ENCODE data around the gene SLC8B1. TPM values are rescaled to one million over a fixed set of nuclear protein-coding genes. Genes with fewer than 3 reads are reported as not detected.

The SLC8B1 gene
- total RNA-seq, 1 donor from 2014 or later = 9.0 TPM

DNA sequence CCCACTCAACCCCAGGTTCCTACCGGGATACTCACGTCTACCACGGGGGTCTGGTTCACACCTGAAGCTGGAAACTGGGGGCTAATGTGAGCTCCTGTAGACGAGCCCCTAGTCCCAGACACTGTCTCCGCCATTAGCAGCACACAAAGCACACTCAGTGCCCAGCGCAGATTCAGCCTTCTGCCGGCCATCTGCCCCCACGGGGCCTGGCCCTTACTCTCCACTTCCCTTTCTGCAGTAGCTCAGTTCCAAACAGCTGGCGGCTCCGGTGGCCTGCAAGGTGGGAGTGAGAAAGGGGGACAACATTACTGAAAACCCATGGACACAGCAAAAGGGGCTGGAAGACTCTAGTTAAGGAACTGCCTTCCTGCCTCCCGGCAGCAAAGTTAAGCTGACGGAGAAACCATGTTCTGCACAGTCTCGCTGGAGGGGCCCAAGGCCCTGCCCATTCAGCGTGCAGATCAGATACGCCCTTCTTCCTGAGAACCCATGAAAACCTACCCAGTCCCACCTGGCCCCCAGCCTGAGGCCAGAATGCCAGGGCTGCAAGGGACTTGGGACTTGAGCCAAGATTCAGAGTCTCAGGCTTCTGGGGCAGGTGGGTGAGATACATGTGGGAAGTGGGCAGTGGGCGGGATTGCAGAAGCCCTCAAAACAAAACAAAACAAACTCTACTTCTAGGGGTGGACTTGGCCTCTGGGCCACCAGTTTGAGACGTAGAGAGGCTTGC is 2.1 kb downstream of the SLC8B1 start:
- Histone ChIP-seq H3K36me3 (ENCODE audit: control insufficient read depth, insufficient read depth, low read length) (peaks cover 3% of the 10 kb centered on the region), H3K27me3 (ENCODE audit: control insufficient read depth, insufficient read depth, low read length) (no peaks in the 10 kb centered on the region), H3K4me3 (ENCODE audit: low read depth, low read length) (no peak overlapping the region)
- no peak for FAIRE-seq
- DNase-seq (ENCODE audit: low read depth) = no peak
- TF ChIP-seq, protein P1, sequence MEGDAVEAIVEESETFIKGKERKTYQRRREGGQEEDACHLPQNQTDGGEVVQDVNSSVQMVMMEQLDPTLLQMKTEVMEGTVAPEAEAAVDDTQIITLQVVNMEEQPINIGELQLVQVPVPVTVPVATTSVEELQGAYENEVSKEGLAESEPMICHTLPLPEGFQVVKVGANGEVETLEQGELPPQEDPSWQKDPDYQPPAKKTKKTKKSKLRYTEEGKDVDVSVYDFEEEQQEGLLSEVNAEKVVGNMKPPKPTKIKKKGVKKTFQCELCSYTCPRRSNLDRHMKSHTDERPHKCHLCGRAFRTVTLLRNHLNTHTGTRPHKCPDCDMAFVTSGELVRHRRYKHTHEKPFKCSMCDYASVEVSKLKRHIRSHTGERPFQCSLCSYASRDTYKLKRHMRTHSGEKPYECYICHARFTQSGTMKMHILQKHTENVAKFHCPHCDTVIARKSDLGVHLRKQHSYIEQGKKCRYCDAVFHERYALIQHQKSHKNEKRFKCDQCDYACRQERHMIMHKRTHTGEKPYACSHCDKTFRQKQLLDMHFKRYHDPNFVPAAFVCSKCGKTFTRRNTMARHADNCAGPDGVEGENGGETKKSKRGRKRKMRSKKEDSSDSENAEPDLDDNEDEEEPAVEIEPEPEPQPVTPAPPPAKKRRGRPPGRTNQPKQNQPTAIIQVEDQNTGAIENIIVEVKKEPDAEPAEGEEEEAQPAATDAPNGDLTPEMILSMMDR (IDR thresholded peaks at IDR 0.05; ENCODE audit: insufficient read depth, low read length, severe bottlenecking) = no peak

DNA sequence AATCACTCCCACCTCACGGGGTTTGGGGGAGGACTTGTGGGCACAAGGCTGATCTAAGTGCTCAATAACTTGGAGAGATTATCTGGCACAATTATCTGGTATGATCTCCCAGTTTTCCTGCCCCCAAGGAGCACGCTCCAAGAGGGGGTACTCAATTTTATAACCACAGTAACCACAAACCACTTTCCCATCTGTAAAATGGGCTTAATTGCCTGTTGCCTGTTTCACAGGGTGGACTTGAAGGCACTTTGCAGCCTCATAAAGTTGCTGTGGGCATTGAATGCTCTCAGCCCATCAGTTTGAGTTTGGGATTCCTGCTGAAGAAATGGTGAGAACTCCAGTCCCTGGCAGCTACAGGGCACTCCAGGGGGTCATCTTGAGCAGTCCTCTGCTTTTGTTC is 4.4 kb downstream of the SLC8B1 start:
- H3K36me3 ChIP-seq (ENCODE audit: control insufficient read depth, insufficient read depth, low read length) = peaks cover 3% of the 10 kb centered on the region
- FAIRE-seq (no peak), DNase-seq (ENCODE audit: low read depth) (no peak)
- no peaks in the 10 kb centered on the region for H3K27me3 ChIP-seq (ENCODE audit: control insufficient read depth, insufficient read depth, low read length)
- no peak overlapping the region for H3K4me3 ChIP-seq (ENCODE audit: low read depth, low read length)
- TF ChIP-seq, protein P1 (IDR thresholded peaks at IDR 0.05; ENCODE audit: insufficient read depth, low read length, severe bottlenecking) = no peak

DNA sequence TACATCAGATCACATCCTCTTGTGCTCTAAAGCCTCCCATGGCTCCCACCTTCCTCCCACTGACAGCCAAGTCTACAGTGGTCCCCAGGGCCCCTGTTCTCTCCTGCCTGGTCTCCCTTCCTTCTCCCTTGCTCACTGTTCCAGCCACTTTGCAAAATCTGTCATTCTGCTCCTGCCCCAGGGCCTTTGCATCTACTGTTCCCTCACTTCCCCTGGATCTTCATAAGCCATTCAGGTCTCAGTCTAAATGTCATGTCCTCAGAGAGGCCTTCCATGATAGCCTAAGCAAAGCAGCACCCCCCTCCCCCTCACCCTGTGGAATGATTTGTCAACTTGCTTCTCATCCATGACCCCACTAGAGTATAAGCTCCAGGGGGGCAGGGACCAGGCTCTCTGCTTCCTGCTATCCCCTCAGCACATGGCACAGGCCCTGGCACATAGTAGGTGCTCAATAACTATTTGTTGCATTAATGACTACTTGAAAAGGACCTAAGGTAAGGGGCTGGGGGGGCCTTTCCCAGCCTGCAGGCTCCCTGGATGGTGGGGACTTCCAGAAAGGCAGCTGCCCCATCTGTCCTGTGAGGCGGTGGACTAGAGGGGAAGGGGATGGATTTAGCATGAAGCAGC is 5.0 kb downstream of the SLC8B1 start:
- peaks cover 3% of the 10 kb centered on the region for H3K36me3 ChIP-seq (ENCODE audit: control insufficient read depth, insufficient read depth, low read length)
- H3K4me3 ChIP-seq (ENCODE audit: low read depth, low read length) = no peak overlapping the region
- no peak for FAIRE-seq
- no peak for DNase-seq (ENCODE audit: low read depth)
- TF ChIP-seq, protein P1 (IDR thresholded peaks at IDR 0.05; ENCODE audit: insufficient read depth, low read length, severe bottlenecking) = no peak
- H3K27me3 ChIP-seq (ENCODE audit: control insufficient read depth, insufficient read depth, low read length) = no peaks in the 10 kb centered on the region

DNA sequence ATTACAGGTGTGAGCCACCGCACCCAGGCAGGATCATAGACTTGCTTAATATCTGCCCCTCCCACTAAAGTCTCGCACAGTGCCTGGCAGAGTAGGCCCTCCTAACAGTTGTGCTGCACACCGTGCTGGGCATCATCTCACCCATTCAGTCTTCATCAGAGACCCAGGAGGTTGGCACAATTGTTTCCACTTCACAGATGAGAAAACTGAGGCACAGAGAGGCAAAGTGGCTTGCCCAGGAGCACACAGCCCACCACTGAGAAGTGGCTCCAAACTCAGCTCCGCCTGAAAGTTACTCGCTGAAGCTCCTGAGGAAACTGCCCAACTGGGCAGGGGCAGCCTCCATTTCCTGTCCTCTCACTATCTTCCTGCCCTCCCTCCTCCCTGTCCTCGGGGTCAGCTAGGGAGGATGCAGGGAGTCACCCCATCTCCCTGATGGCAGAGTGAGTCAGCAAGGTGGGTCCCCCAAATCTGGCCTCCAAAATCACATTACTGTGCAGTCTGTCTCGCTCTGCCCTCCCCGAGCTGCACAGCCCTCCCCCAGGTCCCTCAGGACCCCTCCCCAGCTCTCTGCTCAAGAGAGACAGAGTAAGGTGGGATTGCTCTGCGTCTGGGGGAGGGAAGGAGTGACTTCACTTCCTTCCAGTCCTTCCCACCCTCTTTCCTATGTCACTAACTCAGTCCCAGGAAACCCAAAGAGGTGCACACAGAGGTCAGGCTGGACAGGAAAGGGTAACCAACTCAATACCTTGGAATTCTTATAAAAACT is 5.7 kb downstream of the SLC8B1 start:
- H3K4me3 ChIP-seq (ENCODE audit: low read depth, low read length) = no peak overlapping the region
- no peak for DNase-seq (ENCODE audit: low read depth)
- FAIRE-seq = no peak
- no peaks in the 10 kb centered on the region for H3K27me3 ChIP-seq (ENCODE audit: control insufficient read depth, insufficient read depth, low read length)
- TF ChIP-seq, protein P1 (IDR thresholded peaks at IDR 0.05; ENCODE audit: insufficient read depth, low read length, severe bottlenecking) = no peak
- peaks cover 3% of the 10 kb centered on the region for H3K36me3 ChIP-seq (ENCODE audit: control insufficient read depth, insufficient read depth, low read length)

DNA sequence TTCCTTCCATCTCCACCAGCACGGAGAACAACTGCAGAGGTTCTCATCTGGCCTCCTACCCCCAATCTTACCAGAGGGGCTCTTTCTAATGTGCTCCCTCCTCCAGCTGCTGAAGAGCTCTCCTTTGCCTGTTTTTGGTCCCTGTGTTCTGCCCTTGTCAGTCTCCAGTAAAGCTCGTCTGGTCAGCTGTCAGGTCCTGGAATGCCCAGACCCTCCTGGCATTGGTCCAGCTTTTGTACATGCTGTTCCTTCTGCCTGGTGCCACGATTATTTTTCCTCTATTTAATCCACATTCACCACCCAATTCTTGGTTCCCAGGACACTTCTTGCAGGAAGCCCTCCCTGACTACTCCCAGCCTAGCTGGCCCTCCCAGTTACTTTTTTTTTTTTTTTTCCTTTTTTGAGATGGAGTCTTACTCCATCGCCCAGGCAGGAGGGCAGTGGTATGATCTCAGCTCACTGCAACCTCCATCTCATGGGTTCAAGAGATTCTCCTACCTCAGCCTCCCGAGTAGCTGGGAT is 6.5 kb downstream of the SLC8B1 start:
- TF ChIP-seq, protein P1 (IDR thresholded peaks at IDR 0.05; ENCODE audit: insufficient read depth, low read length, severe bottlenecking) = no peak
- Histone ChIP-seq H3K36me3 (ENCODE audit: control insufficient read depth, insufficient read depth, low read length) (peaks cover 3% of the 10 kb centered on the region), H3K27me3 (ENCODE audit: control insufficient read depth, insufficient read depth, low read length) (no peaks in the 10 kb centered on the region), H3K4me3 (ENCODE audit: low read depth, low read length) (no peak overlapping the region)
- DNase-seq (ENCODE audit: low read depth) (no peak), FAIRE-seq (no peak)

All from bronchial epithelial cell (primary cell).